ENCODE data around the gene ARL15. TPM values are rescaled to one million over a fixed set of nuclear protein-coding genes. Genes with fewer than 3 reads are reported as not detected.

ARL15 gene
- total and polyA plus RNA-seq, 2 donors (not counting 3 experiments of a cell fraction or from before 2014, with no cell fraction given), result 11.9 to 24.4 TPM

DNA sequence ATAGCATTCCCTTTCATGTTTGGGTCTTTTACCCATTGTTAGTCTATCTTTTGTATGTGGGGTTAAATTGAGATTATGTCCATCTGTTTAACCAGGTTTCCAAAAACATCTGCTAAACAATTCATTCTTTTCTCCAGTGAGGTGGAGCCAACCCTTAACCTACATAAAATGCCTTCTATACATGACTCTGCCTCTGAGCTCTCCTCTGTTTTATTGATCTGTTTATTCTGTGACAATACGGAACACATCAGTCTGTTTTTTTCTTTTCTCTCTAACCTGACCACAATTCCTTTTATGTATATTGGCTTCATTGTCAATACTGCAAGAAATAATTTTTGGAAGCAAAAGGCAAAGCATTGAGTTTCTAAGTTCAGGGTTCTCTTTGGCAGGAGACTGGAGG lies 9.9 kb upstream of the ARL15 start:
- no TSS peak for BruUV-seq (replicated peaks)
- H3K79me2 ChIP-seq (ENCODE audit: control insufficient read depth, insufficient read depth, low read length), result no peaks in the 10 kb centered on the region
- H3K9me1 ChIP-seq (replicated peaks; ENCODE audit: control insufficient read depth, extremely low read depth, insufficient read depth, low read length), result no peaks in the 10 kb centered on the region
- H3K9me3 ChIP-seq (replicated peaks; ENCODE audit: control insufficient read depth, insufficient read depth, low read length), result no peaks in the 10 kb centered on the region
- CTCF ChIA-PET, result interaction anchor here (1.3 kb wide), 1 partner anchor 86 kb away, joined by 3 read pairs; no protein-coding TSS in a partner anchor
- POLR2A ChIA-PET, result no interaction called here
- H3K4me3 ChIP-seq (replicated peaks in 1 of 3; ENCODE audit: insufficient read depth in 1 of 3, low read depth in 1 of 3, low read length in 3 of 3), result no peak overlapping the region
- H3K27me3 ChIP-seq (ENCODE audit: control insufficient read depth in 2 of 2, insufficient read depth in 2 of 2, low read length in 2 of 2), result peaks cover 33 to 60% of the 10 kb centered on the region in 2 experiments
- dilution Hi-C loops (cut with MboI; ENCODE audit: extremely low pct_ligation_motif_present, low sequenced_read_pairs), result no loop called here
- no peak for DNase-seq (ENCODE audit: low read depth, low spot score)
- no peaks in the 10 kb centered on the region for H4K20me1 ChIP-seq (replicated peaks; ENCODE audit: control insufficient read depth, extremely low read depth, insufficient read depth, low read length)
- H3K27ac ChIP-seq (ENCODE audit: insufficient read depth, low read depth, low read length), result no peak overlapping the region
- TF ChIP-seq EZH2 (IDR thresholded peaks at IDR 0.05; ENCODE audit: borderline replicate concordance, low read depth, low read length, severe bottlenecking), result no peak
- no peak for TF ChIP-seq GATA2 (IDR thresholded peaks at IDR 0.05; ENCODE audit: insufficient read depth, insufficient read length, low read depth, low read length)
- no peak for TF ChIP-seq POLR2AphosphoS5 (IDR thresholded peaks at IDR 0.05; ENCODE audit: insufficient read depth, low read depth, low read length)
- TF ChIP-seq FOS (IDR thresholded peaks at IDR 0.05; ENCODE audit: borderline replicate concordance, insufficient read depth, low read length), result no peak
- TF ChIP-seq MYC (IDR thresholded peaks at IDR 0.05; ENCODE audit: low read depth, low read length), result no peak
- TF ChIP-seq JUN (IDR thresholded peaks at IDR 0.05; ENCODE audit: borderline replicate concordance, insufficient read depth, insufficient read length, low read depth), result no peak
- TF ChIP-seq, protein P1, sequence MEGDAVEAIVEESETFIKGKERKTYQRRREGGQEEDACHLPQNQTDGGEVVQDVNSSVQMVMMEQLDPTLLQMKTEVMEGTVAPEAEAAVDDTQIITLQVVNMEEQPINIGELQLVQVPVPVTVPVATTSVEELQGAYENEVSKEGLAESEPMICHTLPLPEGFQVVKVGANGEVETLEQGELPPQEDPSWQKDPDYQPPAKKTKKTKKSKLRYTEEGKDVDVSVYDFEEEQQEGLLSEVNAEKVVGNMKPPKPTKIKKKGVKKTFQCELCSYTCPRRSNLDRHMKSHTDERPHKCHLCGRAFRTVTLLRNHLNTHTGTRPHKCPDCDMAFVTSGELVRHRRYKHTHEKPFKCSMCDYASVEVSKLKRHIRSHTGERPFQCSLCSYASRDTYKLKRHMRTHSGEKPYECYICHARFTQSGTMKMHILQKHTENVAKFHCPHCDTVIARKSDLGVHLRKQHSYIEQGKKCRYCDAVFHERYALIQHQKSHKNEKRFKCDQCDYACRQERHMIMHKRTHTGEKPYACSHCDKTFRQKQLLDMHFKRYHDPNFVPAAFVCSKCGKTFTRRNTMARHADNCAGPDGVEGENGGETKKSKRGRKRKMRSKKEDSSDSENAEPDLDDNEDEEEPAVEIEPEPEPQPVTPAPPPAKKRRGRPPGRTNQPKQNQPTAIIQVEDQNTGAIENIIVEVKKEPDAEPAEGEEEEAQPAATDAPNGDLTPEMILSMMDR (IDR thresholded peaks at IDR 0.05; ENCODE audit: extremely low read depth in 1 of 2, insufficient read depth in 1 of 2, low read depth in 1 of 2, low read length in 2 of 2), result no peak
- TF ChIP-seq, protein P2, sequence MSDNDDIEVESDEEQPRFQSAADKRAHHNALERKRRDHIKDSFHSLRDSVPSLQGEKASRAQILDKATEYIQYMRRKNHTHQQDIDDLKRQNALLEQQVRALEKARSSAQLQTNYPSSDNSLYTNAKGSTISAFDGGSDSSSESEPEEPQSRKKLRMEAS (IDR thresholded peaks at IDR 0.05; ENCODE audit: insufficient read depth, insufficient read length), result no peak
- TF ChIP-seq POLR2A (IDR thresholded peaks at IDR 0.05; ENCODE audit: low read depth, low read length), result no peak
- H3K4me2 ChIP-seq (ENCODE audit: insufficient read depth, low read length), result no peak overlapping the region
- H3K9ac ChIP-seq (replicated peaks; ENCODE audit: extremely low read depth, insufficient read depth, low read length), result no peak overlapping the region
- no peaks in the 10 kb centered on the region for H3K4me1 ChIP-seq (ENCODE audit: control insufficient read depth, extremely low read depth, insufficient read depth, low read length)
- intact Hi-C loops (cut with micrococcal nuclease), result no loop called here
- FAIRE-seq, result no peak
- H2AFZ ChIP-seq (ENCODE audit: low read depth, low read length), result no peak overlapping the region
- no peaks in the 10 kb centered on the region for H3K36me3 ChIP-seq (ENCODE audit: control insufficient read depth in 2 of 2, extremely low read depth in 1 of 2, insufficient read depth in 2 of 2, low read length in 2 of 2)

Measured in endothelial cell of umbilical vein (primary cell).